GM12878 (cell line): ENCODE results near the gene FGR. TPM values are rescaled to one million over a fixed set of nuclear protein-coding genes. Genes with fewer than 3 reads are reported as not detected.

Experiments
- ATF7 ChIP-seq: fragments of 450-650 bp; IDR thresholded peaks from 2 replicates; pipeline ENCODE4 v1.6.1; 2016; ENCODE audit warnings: low read depth, mild to moderate bottlenecking
- BHLHE40 ChIP-seq, 2 experiments: fragments of 450-650 bp in 1 of 2; IDR thresholded peaks; 2 replicates each; pipeline ENCODE4 v1.6.1; 2011 to 2017; ENCODE audit warnings: low read depth in 2 of 2, borderline replicate concordance in 1 of 2, improper control_type of control experiment in 1 of 2, low read length in 1 of 2, mild to moderate bottlenecking in 1 of 2
- CHD2 ChIP-seq: IDR thresholded peaks from 2 replicates; pipeline ENCODE4 v1.6.1; 2011; ENCODE audit warnings: low read depth, low read length, improper control_type of control experiment, borderline replicate concordance
- ELK1 ChIP-seq: IDR thresholded peaks from 2 replicates; pipeline ENCODE4 v1.6.1; 2012; ENCODE audit warnings: low read depth, low read length, improper control_type of control experiment
- HDGF ChIP-seq: fragments of 450-650 bp; IDR thresholded peaks from 2 replicates; pipeline ENCODE4 v1.6.1; 2016; ENCODE audit warnings: antibody characterized with exemption
- KDM1A ChIP-seq: fragments of 200-600 bp; sonication (generic); IDR thresholded peaks from 2 replicates; pipeline ENCODE4 v1.6.1; 2016; ENCODE audit warnings: borderline replicate concordance
- MEF2A ChIP-seq: IDR thresholded peaks from 2 replicates; pipeline ENCODE4 v1.6.1; 2011; ENCODE audit warnings: low read depth, mild to moderate bottlenecking, low read length, moderate library complexity; ENCODE audit not compliant: insufficient read depth
- NR2F1 ChIP-seq: fragments of 450-650 bp; conservative IDR thresholded peaks from 2 replicates; pipeline ENCODE4 v1.6.1; 2017; ENCODE audit warnings: mild to moderate bottlenecking
- SMAD5 ChIP-seq: IDR thresholded peaks from 2 replicates; pipeline ENCODE4 v1.6.1; 2016; ENCODE audit warnings: antibody characterized with exemption, low read depth
- SMARCA5 ChIP-seq: fragments of 450-650 bp; IDR thresholded peaks from 2 replicates; pipeline ENCODE4 v1.6.1; 2017; ENCODE audit warnings: mild to moderate bottlenecking
- SPI1 ChIP-seq: IDR thresholded peaks from 2 replicates; pipeline ENCODE4 v1.6.1; 2011; ENCODE audit warnings: low read depth, mild to moderate bottlenecking, low read length, moderate library complexity, borderline replicate concordance; ENCODE audit not compliant: insufficient read depth
- SREBF1 ChIP-seq: IDR thresholded peaks from 2 replicates; pipeline ENCODE4 v1.6.1; 2012; ENCODE audit warnings: mild to moderate bottlenecking, low read length
- STAT1 ChIP-seq: fragments of 450-650 bp; conservative IDR thresholded peaks from 2 replicates; pipeline ENCODE4 v1.6.1; 2014; ENCODE audit warnings: antibody characterized with exemption, mild to moderate bottlenecking
- USF1 ChIP-seq: IDR thresholded peaks from 2 replicates; pipeline ENCODE4 v1.6.1; 2011; ENCODE audit warnings: borderline replicate concordance, low read depth, mild to moderate bottlenecking, moderate library complexity, mixed read lengths, low read length; ENCODE audit not compliant: insufficient read depth; ENCODE audit errors: extremely low read length
- ZNF687 ChIP-seq: fragments of 450-650 bp; IDR thresholded peaks from 2 replicates; pipeline ENCODE4 v1.6.1; 2017; ENCODE audit warnings: mild to moderate bottlenecking, moderate library complexity
- polyA plus RNA-seq, 11 experiments: library from polyadenylated mRNA; depleted of rRNA in 4 of 11; unstranded in 6 of 11; stranded (reverse) in 5 of 11; fragments of >200 nt; fragmentation: Nextera tagmentation in 4 of 11; fragmentation: Illumina TruSeq in 1 of 11; extraction: Ambion mirVana in 4 of 11; extraction: Trizol in 1 of 11; gene quantifications; 1 replicate in 1 of 11; 2 replicates in 10 of 11; pipeline versions ENCODE4 v1.2.1 to v1.2.3, GENCODE V29; 2011 to 2016; ENCODE audit warnings: inconsistent platforms in 2 of 11, missing spikeins in 2 of 11, low read depth in 1 of 11
- total RNA-seq, 4 experiments: library from RNA; depleted of rRNA in 3 of 4; stranded (reverse); fragments of >200 nt in 3 of 4; fragmentation: Illumina TruSeq in 1 of 4; extraction: Trizol in 1 of 4; gene quantifications; 2 replicates each; pipeline versions ENCODE4 v1.2.1 to v1.2.3, GENCODE V29; 2013 to 2021

The FGR gene
- total and polyA plus RNA-seq, 10 of the 15 experiments (the other 5 are each of a cell fraction or from before 2014, with no cell fraction given), result 10.9 to 193 (median 74.7) TPM

GRCh38 chr1:27626031-27626935 lies 8.7 kb downstream of the FGR start (continued):
- TF ChIP-seq ELK1, result no peak
- no peak for TF ChIP-seq USF1
- 0 out of 2 replicates have a peak, but pooled peaks have one; percentile 10 for TF ChIP-seq SMARCA5
- peak; percentile 79 for TF ChIP-seq SMAD5
- peak; percentile 99 for TF ChIP-seq NR2F1
- TF ChIP-seq KDM1A, result no peak
- TF ChIP-seq ATF7, result peak; percentile 52; the same call in 1 of the 2 replicates
- peak; percentile 90 for TF ChIP-seq MEF2A
- TF ChIP-seq SPI1, result peak; percentile 52; the same call in 1 of the 2 replicates
- TF ChIP-seq HDGF, result 0 out of 2 replicates have a peak, but pooled peaks have one; percentile 8
- TF ChIP-seq BHLHE40 (IDR thresholded peaks at IDR 0.05; ENCODE audit: borderline replicate concordance in 1 of 2, low read depth in 2 of 2, low read length in 1 of 2), result peak; percentile 67 to 75; a peak in 3 of 4 replicates
- no peak for TF ChIP-seq SREBF1
- TF ChIP-seq STAT1, result no peak
- peak; percentile 77; the same call in 1 of the 2 replicates for TF ChIP-seq CHD2
- peak; percentile 90 for TF ChIP-seq ZNF687
